Skin of body (tissue), 2 donors: ENCODE results near the gene TRABD. TPM values are rescaled to one million over a fixed set of nuclear protein-coding genes. Genes with fewer than 3 reads are reported as not detected.

Experiments
- DNase-seq: peaks from one replicate; lab custom pipeline; 2025; lab: John Stamatoyannopoulos, UW
- total RNA-seq: library from RNA; depleted of rRNA; stranded (reverse); fragments of >200 nt; gene quantifications from one replicate; pipeline ENCODE4 v1.2.3, GENCODE V29; 2014

Gene TRABD
- total RNA-seq, 1 donor from 2014 or later, result 10.8 TPM

DNA sequence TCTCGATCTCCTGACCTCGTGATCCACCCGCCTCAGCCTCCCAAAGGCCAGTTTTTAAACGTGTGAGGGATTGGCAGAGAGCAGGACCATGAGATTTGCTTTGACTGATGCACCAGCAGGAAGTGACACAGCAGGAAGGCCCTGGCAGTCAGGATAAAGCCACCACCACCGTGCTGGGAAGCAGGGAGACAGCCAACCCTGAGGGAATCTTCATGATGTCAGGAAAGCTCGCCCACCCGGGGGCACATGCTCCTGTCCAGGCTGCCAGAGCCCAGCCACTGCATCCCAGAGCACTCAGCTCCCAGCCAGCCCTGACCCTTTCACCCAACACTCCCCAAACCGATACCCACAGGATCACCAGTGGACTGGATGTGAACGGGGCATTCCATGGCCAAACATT lies 53.0 kb downstream of the TRABD start:
- DNase-seq, result no peak

DNA sequence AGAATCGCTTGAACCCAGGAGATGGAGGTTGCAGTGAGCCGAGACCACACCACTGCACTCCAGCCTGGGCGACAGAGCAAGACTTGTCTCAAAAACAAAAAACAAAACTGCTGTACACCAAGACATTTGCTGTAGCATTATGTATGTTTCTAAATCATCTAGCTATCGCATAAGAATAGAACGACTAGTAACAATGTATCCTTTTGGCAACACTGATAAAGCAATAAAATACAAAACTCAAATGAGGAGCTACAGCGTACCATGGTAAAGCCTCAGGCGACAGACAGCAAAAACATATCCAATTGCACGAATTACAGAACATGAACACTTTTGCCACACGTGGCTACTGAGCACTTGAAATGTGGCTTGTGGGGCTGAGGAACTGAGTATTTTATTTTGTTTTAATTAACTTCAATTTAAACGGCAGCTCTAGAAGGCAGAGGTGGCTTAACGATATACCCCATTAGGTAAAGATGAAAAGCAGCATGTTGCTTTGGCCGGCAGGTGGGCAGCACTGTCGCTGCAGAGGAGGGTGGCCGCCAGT lies 56.8 kb downstream of the TRABD start:
- no peak for DNase-seq

DNA sequence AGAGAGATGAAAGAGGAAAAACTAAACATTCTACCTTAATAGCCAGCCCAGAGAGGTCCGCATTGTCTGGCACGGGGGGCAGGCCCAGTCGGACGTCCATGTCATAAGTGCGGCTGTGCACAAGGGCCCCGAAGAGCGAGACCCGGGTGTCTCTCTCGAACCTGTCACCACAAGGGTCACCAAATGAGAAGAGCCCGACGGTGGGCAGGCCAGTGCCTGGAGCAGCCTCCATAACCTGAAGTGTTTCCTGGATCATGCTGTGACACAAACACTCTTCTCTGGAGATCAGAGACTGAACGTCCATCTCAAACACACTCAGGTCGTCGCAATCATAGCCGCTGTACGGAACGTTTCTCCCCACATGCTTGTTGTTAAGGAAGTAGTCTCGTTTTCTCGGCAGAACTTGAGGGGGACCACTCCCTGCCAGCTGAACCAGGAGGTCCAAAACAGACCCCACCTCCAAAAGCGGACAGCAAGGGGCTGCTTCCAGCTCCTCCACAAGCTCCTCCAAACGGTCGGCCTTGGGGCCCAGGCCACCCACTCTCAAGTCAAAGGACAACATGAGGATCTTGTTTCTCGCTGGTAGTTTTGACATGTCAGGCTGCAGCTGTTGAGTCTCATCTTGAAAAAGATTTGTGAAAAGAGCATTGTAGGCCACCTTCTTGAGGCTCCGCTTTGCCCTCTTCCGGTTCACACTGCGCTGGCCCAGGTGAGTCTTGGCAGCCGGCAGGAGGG lies 58.1 kb downstream of the TRABD start:
- DNase-seq, result no peak

DNA sequence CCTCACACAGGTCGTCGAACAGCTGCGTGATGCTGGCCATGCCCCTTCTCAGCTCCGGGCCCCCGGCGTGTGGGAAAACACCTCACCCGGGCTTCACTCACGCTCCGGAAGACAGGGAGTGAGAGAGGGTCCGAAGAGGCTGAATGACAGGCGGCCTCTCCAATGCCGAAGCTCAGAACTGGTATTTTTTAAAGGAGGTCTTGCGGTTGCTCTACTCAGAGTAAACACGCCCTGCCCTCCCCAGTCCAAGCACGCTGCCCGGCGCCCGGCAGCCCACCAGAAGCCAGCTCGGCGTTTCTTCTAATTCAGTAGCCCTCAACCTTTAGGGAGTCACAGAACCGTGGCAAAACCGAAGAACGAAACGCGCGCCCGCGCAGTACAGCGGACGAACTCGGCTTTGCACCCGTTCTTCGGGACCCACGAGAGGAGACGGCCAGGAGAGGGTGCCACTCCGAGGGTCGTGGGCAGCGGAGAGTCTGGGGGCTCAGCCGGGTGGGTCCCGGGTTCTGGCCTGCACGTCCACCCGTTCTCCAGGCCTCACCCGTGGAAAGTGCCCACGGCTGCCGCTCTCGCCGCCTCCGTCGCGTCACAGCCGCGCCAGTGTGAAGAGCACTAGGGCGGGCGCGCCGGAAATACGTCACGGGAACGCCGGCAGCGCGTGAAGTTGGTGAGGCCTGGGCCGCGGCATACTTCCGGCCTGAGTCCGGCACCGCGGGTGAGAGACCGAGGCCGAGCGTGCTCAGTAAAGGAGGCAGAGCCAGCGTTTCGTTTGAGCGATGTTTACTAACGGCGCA lies 58.9 kb downstream of the TRABD start, which contains the start of gene TUBGCP6:
Gene TUBGCP6, minus strand, starts transcription at position 604 of the 794 bp plus-strand sequence. Its CDS starts 564 bp downstream, at position 40.
- peak; percentile 86 for DNase-seq

DNA sequence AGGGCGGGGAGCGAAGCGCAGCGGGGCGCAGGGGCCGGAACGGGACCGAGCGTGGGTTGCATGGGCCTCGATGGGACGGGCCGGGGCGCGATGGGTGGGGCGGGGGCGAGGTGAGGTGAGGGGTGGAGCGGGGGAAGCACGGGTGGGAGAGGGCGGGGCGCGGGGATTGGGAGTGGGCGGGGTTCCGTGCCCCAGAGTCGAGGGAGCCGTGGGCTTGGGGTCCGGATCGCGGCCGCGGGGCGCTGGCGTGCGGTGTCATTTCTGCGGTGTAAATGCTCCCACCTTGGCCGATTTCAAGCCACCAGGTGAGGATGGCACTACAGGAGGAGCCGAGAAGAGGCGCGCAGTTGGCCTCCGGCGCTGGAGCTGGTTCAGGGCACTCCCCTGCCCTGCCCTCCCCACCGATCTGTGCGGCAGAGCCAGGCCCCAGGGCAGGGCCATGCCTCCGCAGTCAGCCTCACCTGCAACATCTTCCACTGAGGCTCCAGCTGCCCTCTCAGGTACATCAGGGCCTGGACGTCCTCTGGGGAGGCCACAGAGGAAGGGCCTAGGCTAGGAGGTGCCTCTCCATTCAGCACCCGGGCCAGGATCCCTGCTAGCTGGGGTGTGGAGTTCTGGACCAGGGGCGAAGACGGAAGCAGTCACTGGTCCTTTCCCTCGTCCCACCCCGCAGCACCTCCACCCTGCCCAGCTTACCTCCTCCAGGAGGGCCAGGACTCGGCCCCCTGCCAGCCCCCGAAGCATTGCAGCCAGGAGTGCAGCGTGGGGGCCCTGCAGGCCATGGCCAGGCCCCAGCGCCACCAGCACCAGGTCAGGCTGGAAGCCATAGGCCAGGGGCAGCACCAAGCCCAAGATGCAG lies 59.7 kb downstream of the TRABD start:
- DNase-seq, result no peak

DNA sequence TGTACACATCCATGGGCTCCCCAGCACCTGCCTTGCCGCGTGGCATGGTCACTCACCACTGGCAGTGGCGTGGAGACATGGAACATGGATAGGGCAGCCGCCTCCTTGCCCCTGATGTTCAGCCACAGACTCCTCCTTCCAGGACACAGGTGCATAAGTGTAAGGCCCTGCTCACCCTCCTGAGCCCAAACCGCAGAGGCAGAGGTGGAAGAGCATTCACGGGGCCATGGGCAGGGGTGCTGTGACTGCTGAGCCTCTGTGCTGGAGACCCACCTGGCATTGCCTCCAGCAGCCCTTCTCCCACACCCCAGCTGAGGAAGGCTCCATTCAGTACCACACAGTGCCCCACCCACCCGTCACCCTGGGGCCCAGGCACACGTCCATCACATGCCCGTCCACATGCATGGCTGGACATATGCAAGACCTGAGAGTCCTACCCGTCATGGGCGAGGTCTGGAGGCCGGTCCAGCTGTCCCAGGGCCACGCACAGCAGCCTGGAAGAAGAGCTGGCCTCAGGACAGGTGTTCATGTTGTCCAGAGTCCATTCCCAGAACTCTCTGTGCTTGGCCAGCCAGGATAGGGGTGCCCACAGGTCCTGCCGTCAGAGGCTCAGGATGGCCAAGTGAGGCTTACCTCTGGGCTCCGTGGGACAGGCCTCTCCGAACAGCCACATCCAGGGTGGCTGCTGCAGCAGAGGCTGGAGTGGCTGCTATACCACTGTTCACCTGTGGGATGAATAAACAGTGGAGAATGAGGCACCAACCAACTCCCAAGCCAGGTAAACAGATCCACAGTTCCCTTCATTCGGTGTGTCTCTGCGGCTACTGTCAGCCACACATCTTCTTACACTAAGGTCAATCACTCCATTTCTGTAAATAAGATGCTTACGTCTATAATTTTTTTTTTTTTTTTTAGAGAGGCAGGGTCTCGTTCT lies 60.8 kb downstream of the TRABD start:
- DNase-seq, result no peak

DNA sequence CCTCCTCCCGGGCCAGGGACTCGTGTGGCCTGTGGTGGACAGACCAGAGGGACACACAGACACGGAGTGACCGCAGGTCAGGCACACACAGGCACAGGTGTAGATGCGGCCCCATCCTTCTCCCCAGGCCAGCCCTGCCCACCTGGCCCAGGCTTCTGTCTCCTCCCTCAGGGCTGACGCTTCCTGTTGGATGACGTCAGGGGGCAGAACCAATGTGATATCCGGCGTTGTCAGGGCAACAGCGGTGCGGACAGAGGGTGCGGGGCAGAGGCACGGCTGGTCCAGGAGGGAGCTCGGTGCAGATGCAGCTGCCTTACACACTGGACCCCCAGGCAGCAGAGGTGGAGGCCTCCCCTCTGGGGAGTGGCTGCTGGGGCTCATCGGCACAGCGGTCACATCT lies 62.0 kb downstream of the TRABD start:
- DNase-seq, result no peak

DNA sequence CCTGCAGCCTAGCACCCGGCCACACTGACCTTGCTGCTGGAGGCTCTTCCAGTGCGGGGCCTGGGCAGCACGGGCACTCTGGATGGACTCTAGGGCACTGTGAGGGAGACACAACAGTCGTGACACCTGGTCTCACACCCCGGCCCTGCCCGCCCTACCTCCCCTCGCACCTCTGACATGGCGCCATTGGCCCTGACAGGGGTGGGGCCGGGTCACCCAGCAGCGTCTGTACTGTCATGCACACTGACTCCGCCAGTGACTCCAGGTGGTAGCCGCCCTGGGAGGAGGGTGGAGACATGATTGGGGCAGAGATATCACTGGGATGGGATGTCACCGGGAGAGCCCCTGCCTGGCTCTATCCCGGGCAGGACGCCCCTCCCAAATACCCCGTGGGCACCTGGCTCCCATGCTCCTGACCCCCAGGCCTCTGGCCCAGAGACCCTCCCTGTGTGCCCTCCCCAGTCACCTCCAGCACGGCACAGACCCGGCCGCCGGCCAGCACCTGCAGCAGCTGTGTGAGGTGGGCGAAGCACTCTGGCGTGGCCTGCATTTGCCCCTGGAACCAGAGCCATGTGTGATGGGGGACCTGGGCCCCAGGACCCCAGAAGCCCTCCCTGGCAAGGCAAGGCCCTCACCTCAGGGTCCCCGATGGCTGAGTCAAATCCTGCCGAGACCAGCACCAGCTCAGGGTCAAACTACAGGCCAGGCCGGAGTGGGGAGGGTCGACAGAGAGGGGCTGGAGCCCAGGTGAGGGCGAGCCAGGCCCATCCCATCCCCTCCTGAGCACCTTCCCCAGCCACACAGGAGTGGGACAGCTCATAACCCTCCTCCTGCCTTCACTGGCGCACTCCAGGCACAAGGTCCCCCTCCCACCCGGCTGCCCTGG lies 62.7 kb downstream of the TRABD start:
- DNase-seq, result no peak

Other genes starting within 250 kb of the TRABD start
- gene PIM3, start 225.1 kb upstream of the TRABD start, total RNA-seq, result 48.5 TPM
- not detected for gene IL17REL, start 173.1 kb upstream of the TRABD start, total RNA-seq
- not detected for gene TTLL8, start 127.6 kb upstream of the TRABD start, total RNA-seq
- gene MLC1, start 100.5 kb upstream of the TRABD start, total RNA-seq, result 3.1 TPM
- gene MOV10L1, start 95.9 kb upstream of the TRABD start, total RNA-seq, result 3.0 TPM
- gene PANX2, start 15.2 kb upstream of the TRABD start, total RNA-seq, result 0.30 TPM
- 10.7 TPM for gene SELENOO, start 15.1 kb downstream of the TRABD start, total RNA-seq
- gene TUBGCP6, start 59.1 kb downstream of the TRABD start, total RNA-seq, result 23.5 TPM
- gene HDAC10, start 65.4 kb downstream of the TRABD start, total RNA-seq, result 13.1 TPM
- gene MAPK12, start 75.8 kb downstream of the TRABD start, total RNA-seq, result 8.8 TPM
- 5.2 TPM for gene MAPK11, start 84.5 kb downstream of the TRABD start, total RNA-seq
- 68.8 TPM for gene PLXNB2, start 121.7 kb downstream of the TRABD start, total RNA-seq
- gene DENND6B, start 141.1 kb downstream of the TRABD start, total RNA-seq, result 2.9 TPM
- gene PPP6R2, start 157.4 kb downstream of the TRABD start, total RNA-seq, result 31.5 TPM